ENCODE results near the gene CMIP.

Gene CMIP

DNA sequence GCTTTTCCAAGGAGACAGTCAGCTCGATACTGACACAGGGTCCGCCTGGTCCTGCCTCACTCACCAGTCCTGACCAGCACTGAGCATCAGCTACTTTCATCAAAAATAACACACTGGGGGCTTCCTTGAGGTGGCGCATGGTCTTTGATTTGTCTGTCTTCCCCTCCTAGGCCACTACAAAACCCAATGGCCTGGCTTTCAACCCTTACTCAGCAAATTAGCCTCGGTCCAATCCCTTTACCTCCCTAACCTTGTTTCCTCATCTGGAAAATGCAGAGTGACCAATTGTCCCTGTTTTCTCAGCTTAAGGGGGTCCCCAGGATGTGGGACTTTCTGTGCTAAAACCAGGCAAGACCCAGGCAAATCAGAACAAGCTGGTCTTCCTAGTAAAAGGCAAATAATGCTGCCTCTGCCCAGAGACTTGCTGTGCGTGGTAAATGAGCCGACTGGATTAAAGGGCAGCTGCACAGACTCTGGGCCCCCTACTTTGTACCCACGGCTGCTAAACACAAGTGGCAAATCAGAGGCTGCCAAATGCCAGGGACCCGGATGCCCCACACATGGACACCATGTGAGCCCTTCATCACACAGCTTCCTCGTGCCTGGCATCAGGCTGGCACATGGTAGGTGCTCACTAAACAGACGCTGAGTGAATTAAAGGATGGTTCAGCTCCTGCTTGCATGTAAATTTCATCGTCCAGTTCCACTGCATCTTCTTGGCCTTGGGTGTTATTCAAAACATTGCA lies 31.2 kb upstream of the CMIP start:
- TF ChIP-seq EZH2phosphoT487 (IDR thresholded peaks at IDR 0.05; ENCODE audit: borderline replicate concordance), result no peak
- TF ChIP-seq, protein P1, sequence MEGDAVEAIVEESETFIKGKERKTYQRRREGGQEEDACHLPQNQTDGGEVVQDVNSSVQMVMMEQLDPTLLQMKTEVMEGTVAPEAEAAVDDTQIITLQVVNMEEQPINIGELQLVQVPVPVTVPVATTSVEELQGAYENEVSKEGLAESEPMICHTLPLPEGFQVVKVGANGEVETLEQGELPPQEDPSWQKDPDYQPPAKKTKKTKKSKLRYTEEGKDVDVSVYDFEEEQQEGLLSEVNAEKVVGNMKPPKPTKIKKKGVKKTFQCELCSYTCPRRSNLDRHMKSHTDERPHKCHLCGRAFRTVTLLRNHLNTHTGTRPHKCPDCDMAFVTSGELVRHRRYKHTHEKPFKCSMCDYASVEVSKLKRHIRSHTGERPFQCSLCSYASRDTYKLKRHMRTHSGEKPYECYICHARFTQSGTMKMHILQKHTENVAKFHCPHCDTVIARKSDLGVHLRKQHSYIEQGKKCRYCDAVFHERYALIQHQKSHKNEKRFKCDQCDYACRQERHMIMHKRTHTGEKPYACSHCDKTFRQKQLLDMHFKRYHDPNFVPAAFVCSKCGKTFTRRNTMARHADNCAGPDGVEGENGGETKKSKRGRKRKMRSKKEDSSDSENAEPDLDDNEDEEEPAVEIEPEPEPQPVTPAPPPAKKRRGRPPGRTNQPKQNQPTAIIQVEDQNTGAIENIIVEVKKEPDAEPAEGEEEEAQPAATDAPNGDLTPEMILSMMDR (conservative IDR thresholded peaks at IDR 0.05; ENCODE audit: low read length), result no peak

DNA sequence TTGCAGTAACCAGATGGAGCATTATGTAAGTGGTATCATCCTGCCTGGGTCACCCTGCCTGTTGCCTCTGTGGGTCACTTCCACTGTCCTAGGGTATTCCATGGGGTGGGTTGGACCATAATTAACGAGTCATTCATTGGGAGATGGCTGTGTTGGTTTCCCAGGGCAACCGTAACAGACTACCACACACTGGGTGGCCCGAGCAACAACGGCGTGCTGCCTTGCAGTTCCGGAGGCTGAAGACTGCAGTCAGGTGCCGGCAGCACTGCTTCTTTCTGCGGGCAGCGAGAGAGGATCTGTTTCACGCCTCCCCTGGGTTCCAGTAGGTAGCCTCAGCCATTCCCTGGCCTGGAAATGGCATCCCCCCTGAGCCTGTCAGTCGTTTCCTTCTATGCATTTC lies 28.9 kb upstream of the CMIP start:
- Histone ChIP-seq H3K9me2 (replicated peaks; ENCODE audit: low read depth, low read length) (no peaks in the 10 kb centered on the region), H3K9ac (ENCODE audit: low read depth, low read length, poor library complexity, severe bottlenecking) (no peak overlapping the region), H3F3A (ENCODE audit: low read depth) (no peaks in the 10 kb centered on the region), H2AFZ (ENCODE audit: low read length) (no peak overlapping the region), H3K79me2 (ENCODE audit: insufficient read depth, low read length) (no peaks in the 10 kb centered on the region), H3K4me1 (ENCODE audit: insufficient read depth, low read length, poor library complexity, severe bottlenecking) (no peaks in the 10 kb centered on the region), H3K4me3 (ENCODE audit: low read length, poor library complexity, severe bottlenecking) (no peak overlapping the region), H3K4me2 (ENCODE audit: low read depth, low read length, poor library complexity, severe bottlenecking) (no peak overlapping the region), H3K27me3 (ENCODE audit: insufficient read depth, low read length, poor library complexity, severe bottlenecking) (no peaks in the 10 kb centered on the region), H3K36me3 (ENCODE audit: insufficient read depth, low read length) (no peaks in the 10 kb centered on the region), H3K9me3 (ENCODE audit: insufficient read depth, low read depth, low read length) (no peaks in the 10 kb centered on the region), H4K20me1 (ENCODE audit: insufficient read depth, low read length, poor library complexity, severe bottlenecking) (no peaks in the 10 kb centered on the region)
- TF ChIP-seq EZH2phosphoT487 (IDR thresholded peaks at IDR 0.05; ENCODE audit: borderline replicate concordance), result no peak
- TF ChIP-seq, protein P1 (conservative IDR thresholded peaks at IDR 0.05; ENCODE audit: low read length), result no peak

More for the DNA sequence above, 31.2 kb upstream of the CMIP start:
- no peak overlapping the region for H3K4me3 ChIP-seq (ENCODE audit: low read length, poor library complexity, severe bottlenecking)
- no peaks in the 10 kb centered on the region for H3K27me3 ChIP-seq (ENCODE audit: insufficient read depth, low read length, poor library complexity, severe bottlenecking)
- no peaks in the 10 kb centered on the region for H3K79me2 ChIP-seq (ENCODE audit: insufficient read depth, low read length)
- H3K9ac ChIP-seq (ENCODE audit: low read depth, low read length, poor library complexity, severe bottlenecking), result no peak overlapping the region
- H3K36me3 ChIP-seq (ENCODE audit: insufficient read depth, low read length), result no peaks in the 10 kb centered on the region
- no peaks in the 10 kb centered on the region for H3K9me3 ChIP-seq (ENCODE audit: insufficient read depth, low read depth, low read length)
- H3K9me2 ChIP-seq (replicated peaks; ENCODE audit: low read depth, low read length), result no peaks in the 10 kb centered on the region
- H3K4me2 ChIP-seq (ENCODE audit: low read depth, low read length, poor library complexity, severe bottlenecking), result no peak overlapping the region
- no peak overlapping the region for H2AFZ ChIP-seq (ENCODE audit: low read length)
- H4K20me1 ChIP-seq (ENCODE audit: insufficient read depth, low read length, poor library complexity, severe bottlenecking), result no peaks in the 10 kb centered on the region
- H3F3A ChIP-seq (ENCODE audit: low read depth), result no peaks in the 10 kb centered on the region
- no peaks in the 10 kb centered on the region for H3K4me1 ChIP-seq (ENCODE audit: insufficient read depth, low read length, poor library complexity, severe bottlenecking)

DNA sequence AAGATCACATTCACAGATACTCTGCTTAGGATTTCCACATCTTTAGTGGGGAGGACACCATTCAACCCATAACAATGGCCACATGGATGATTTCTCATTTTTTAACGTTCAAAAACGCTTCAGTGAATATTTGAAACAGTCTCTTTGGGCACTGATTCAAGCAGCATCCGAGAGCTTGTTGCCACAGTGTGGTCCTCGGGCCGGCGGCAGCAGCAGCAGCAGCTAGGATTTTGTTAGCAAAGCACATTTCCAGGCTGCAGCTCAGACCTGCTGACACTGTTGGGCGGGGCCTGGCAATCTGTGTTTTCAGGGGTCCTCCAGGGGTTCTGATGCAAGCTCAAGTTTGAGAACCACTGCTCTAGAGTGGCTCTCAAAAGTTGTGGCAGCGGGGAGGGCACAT lies 27.9 kb upstream of the CMIP start:
- Histone ChIP-seq H3K27me3 (ENCODE audit: insufficient read depth, low read length, poor library complexity, severe bottlenecking) (no peaks in the 10 kb centered on the region), H4K20me1 (ENCODE audit: insufficient read depth, low read length, poor library complexity, severe bottlenecking) (no peaks in the 10 kb centered on the region), H3K9me2 (replicated peaks; ENCODE audit: low read depth, low read length) (no peaks in the 10 kb centered on the region), H3K4me3 (ENCODE audit: low read length, poor library complexity, severe bottlenecking) (no peak overlapping the region), H3K36me3 (ENCODE audit: insufficient read depth, low read length) (no peaks in the 10 kb centered on the region), H3K4me1 (ENCODE audit: insufficient read depth, low read length, poor library complexity, severe bottlenecking) (no peaks in the 10 kb centered on the region), H3K9ac (ENCODE audit: low read depth, low read length, poor library complexity, severe bottlenecking) (no peak overlapping the region), H2AFZ (ENCODE audit: low read length) (no peak overlapping the region), H3K79me2 (ENCODE audit: insufficient read depth, low read length) (no peaks in the 10 kb centered on the region), H3K4me2 (ENCODE audit: low read depth, low read length, poor library complexity, severe bottlenecking) (no peak overlapping the region), H3K9me3 (ENCODE audit: insufficient read depth, low read depth, low read length) (no peaks in the 10 kb centered on the region), H3F3A (ENCODE audit: low read depth) (no peaks in the 10 kb centered on the region)
- TF ChIP-seq, protein P1 (conservative IDR thresholded peaks at IDR 0.05; ENCODE audit: low read length), result no peak
- TF ChIP-seq EZH2phosphoT487 (IDR thresholded peaks at IDR 0.05; ENCODE audit: borderline replicate concordance), result no peak

Measured in Loucy (cell line).